ENCODE data around the gene SNAI3.

The SNAI3 gene

GRCh38 chr16:88657371-88657770 is 28.9 kb downstream of the SNAI3 start:
- no peak overlapping the region for H3K27ac ChIP-seq
- H3K27me3 ChIP-seq: peaks cover 0 to 1% of the 10 kb centered on the region in 2 donors
- H3K4me1 ChIP-seq: peaks cover 0 to 9% (median 5%) of the 10 kb centered on the region in 4 donors
- DNase-seq: no peak
- H3K36me3 ChIP-seq: peaks cover 17 to 60% (median 43%) of the 10 kb centered on the region in 3 donors
- intact Hi-C loops (cut with DNase I; ENCODE audit: low total_unique reads): no loop called here
- H3K9me3 ChIP-seq: no peaks in the 10 kb centered on the region
- H3K4me3 ChIP-seq: no peak overlapping the region
- TF ChIP-seq, protein P1, sequence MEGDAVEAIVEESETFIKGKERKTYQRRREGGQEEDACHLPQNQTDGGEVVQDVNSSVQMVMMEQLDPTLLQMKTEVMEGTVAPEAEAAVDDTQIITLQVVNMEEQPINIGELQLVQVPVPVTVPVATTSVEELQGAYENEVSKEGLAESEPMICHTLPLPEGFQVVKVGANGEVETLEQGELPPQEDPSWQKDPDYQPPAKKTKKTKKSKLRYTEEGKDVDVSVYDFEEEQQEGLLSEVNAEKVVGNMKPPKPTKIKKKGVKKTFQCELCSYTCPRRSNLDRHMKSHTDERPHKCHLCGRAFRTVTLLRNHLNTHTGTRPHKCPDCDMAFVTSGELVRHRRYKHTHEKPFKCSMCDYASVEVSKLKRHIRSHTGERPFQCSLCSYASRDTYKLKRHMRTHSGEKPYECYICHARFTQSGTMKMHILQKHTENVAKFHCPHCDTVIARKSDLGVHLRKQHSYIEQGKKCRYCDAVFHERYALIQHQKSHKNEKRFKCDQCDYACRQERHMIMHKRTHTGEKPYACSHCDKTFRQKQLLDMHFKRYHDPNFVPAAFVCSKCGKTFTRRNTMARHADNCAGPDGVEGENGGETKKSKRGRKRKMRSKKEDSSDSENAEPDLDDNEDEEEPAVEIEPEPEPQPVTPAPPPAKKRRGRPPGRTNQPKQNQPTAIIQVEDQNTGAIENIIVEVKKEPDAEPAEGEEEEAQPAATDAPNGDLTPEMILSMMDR (IDR thresholded peaks at IDR 0.05): no peak

GRCh38 chr16:88656291-88656980 is 29.9 kb downstream of the SNAI3 start:
- intact Hi-C loops (cut with DNase I; ENCODE audit: low total_unique reads): no loop called here
- Histone ChIP-seq H3K27ac (no peak overlapping the region), H3K9me3 (no peaks in the 10 kb centered on the region), H3K27me3 (peaks cover 0 to 7% of the 10 kb centered on the region in 2 donors), H3K36me3 (peaks cover 17 to 69% (median 43%) of the 10 kb centered on the region in 3 donors), H3K4me3 (no peak overlapping the region), H3K4me1 (peaks cover 0 to 6% (median 1%) of the 10 kb centered on the region in 4 donors)
- DNase-seq: no peak
- TF ChIP-seq, protein P1 (IDR thresholded peaks at IDR 0.05): no peak

DNA sequence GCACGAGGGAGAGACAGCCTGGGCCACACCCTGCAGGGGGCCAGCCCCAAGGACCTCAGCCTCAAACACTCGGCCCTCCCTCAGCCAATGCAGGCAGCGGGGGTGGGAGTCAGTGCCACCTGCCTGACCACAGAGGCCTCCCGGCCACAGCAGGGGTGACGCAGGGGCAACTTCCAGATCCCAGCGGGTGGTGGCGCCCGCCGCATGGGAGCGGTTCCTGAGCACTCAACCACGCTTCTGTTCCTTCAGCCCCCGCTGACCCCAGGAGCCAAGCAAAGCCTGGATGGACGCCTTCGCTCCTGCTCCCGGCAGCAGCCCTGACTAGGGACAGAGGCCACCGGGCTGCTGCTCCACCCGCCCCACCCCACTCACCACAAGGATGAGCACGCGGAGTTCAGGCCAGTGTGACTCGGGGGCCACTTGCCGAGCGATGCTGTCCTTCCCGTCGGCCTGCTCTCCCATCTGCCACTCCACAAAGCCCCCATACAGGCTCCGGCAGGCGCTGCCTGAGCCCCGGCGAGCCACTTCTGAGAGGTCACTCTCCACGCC is 30.5 kb downstream of the SNAI3 start:
- H3K4me1 ChIP-seq: peaks cover 0 to 10% (median 7%) of the 10 kb centered on the region in 4 donors
- no peak for DNase-seq
- peaks cover 0 to 13% of the 10 kb centered on the region in 2 donors for H3K27me3 ChIP-seq
- no peaks in the 10 kb centered on the region for H3K9me3 ChIP-seq
- H3K27ac ChIP-seq: no peak overlapping the region
- intact Hi-C loops (cut with DNase I; ENCODE audit: low total_unique reads): no loop called here
- H3K4me3 ChIP-seq: no peak overlapping the region
- TF ChIP-seq, protein P1 (IDR thresholded peaks at IDR 0.05): no peak
- peaks cover 17 to 69% (median 43%) of the 10 kb centered on the region in 3 donors for H3K36me3 ChIP-seq

GRCh38 chr16:88655053-88655732 is 31.1 kb downstream of the SNAI3 start:
- no peak for DNase-seq
- Histone ChIP-seq H3K27me3 (peaks cover 0 to 13% of the 10 kb centered on the region in 2 donors), H3K27ac (no peak overlapping the region), H3K4me3 (no peak overlapping the region), H3K4me1 (peaks cover 0 to 16% (median 10%) of the 10 kb centered on the region in 4 donors), H3K9me3 (no peaks in the 10 kb centered on the region), H3K36me3 (peaks cover 17 to 69% (median 43%) of the 10 kb centered on the region in 3 donors)
- intact Hi-C loops (cut with DNase I; ENCODE audit: low total_unique reads): no loop called here
- TF ChIP-seq, protein P1 (IDR thresholded peaks at IDR 0.05): no peak

DNA sequence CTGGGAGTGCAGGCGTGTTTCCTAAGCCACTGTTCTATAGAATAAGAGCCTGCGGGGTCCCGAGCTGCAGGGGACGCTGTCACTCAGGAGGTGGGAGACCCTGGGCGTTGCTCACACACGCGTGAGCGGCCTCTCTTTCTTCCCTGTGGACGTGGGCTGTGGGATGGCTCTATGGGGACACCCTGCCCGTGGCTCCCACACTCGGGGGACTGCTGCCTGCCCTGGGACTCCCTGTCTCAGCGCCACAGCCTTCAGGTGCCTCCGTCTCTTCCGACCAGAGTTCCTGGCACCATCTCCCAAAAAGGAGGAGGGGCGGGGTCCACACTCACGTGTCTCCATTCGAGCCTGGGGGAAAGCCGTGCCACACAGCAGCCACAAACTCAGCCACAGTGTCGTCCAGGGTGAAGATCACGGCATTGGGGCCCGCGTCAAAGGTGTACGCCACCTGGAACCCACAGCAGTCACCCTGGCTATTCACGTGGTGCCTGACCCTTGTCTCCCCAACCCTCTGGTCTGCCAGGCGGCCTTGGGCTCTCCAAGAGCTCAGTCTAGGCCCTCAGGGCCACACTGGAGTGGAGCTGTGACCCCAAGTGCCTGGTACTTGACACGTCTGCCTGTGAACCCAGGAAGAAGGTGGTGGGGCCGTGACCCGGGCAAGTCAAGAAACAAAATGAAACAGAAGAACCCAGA is 31.8 kb downstream of the SNAI3 start:
- peaks cover 0 to 13% of the 10 kb centered on the region in 2 donors for H3K27me3 ChIP-seq
- no peak overlapping the region for H3K27ac ChIP-seq
- H3K4me1 ChIP-seq: peaks cover 0 to 22% (median 13%) of the 10 kb centered on the region in 4 donors
- TF ChIP-seq, protein P1 (IDR thresholded peaks at IDR 0.05): no peak
- intact Hi-C loops (cut with DNase I; ENCODE audit: low total_unique reads): no loop called here
- no peak overlapping the region for H3K4me3 ChIP-seq
- no peak for DNase-seq
- no peaks in the 10 kb centered on the region for H3K9me3 ChIP-seq
- peaks cover 17 to 69% (median 43%) of the 10 kb centered on the region in 3 donors for H3K36me3 ChIP-seq

Data from tibial artery (tissue), 4 donors.